HUES64 (cell line): ENCODE data around the gene ERVK3-1.

Source experiments
- H3K27ac ChIP-seq: 2 replicates; pipeline ENCODE4 v1.7.0; 2013; ENCODE audit warnings: low read depth, low read length, inconsistent platforms
- H3K27me3 ChIP-seq: 2 replicates; pipeline ENCODE4 v1.6.1; 2013; ENCODE audit warnings: mild to moderate bottlenecking, low read length; ENCODE audit not compliant: insufficient read depth
- H3K36me3 ChIP-seq: 2 replicates; pipeline ENCODE4 v1.6.1; 2013; ENCODE audit warnings: mild to moderate bottlenecking, low read length; ENCODE audit not compliant: insufficient read depth
- H3K4me1 ChIP-seq: 2 replicates; pipeline ENCODE4 v1.6.1; 2013; ENCODE audit warnings: mild to moderate bottlenecking, low read length, moderate library complexity; ENCODE audit not compliant: insufficient read depth
- H3K4me3 ChIP-seq: 2 replicates; pipeline ENCODE4 v1.5.1; 2013; ENCODE audit warnings: mild to moderate bottlenecking, low read length, moderate library complexity
- H3K9ac ChIP-seq: 2 replicates; pipeline ENCODE4 v1.6.1; 2013; ENCODE audit warnings: mild to moderate bottlenecking, low read depth, low read length
- H3K9me3 ChIP-seq: 2 replicates; pipeline ENCODE4 v1.6.1; 2013; ENCODE audit warnings: low read depth, low read length; ENCODE audit not compliant: insufficient read depth
- WGBS: fragments of 150-250, 120-280 bp; methylation state at CpG from one replicate; pipeline ENCODE4 v1.1.7; 2013; ENCODE audit warnings: missing lambda C conversion rate; 5-methylcytosine and 5-hydroxymethylcytosine counted together

The ERVK3-1 gene

GRCh38 chr19:58354478-58355030, 49.4 kb downstream of the ERVK3-1 start:
- H3K9me3 ChIP-seq: no peaks in the 10 kb centered on the region
- no peak overlapping the region for H3K27ac ChIP-seq
- WGBS: 86% methylated on average over 6 of the region's 6 CpGs
- no peaks in the 10 kb centered on the region for H3K36me3 ChIP-seq
- H3K27me3 ChIP-seq: no peaks in the 10 kb centered on the region
- H3K4me3 ChIP-seq: no peak overlapping the region
- H3K4me1 ChIP-seq: no peaks in the 10 kb centered on the region
- no peak overlapping the region for H3K9ac ChIP-seq

DNA sequence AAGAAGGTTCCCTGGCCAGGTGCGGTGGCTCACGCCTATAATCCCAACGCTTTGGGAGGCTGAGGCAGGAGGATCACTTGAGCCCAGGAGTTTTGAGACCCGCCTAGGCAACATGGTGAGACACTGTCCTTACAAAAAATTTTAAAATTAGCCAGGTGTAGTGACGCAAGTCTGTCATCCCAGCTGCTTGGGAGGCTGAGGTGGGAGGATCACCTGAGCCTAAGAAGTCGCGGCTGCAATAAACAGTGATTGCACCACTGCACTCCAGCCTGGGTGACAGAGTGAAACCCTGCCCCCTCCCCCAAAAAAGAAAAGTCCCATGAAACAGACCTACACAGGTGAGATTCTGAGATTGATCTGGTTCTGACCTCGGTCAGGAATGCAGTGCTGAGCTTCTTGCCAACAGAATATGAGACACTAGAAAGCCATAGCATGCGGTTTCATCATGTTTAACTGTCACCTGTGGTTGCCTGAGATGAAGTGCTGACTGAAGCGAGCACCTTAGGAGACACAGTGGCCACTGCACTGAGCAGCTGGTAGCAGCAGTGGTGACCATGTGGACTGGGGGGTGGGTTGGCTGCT, 50.1 kb downstream of the ERVK3-1 start:
- 97% methylated on average over 10 of the region's 10 CpGs for WGBS

GRCh38 chr19:58355908-58356765, 51.0 kb downstream of the ERVK3-1 start:
- 96% methylated on average over 94 of the region's 94 CpGs for WGBS
- no peaks in the 10 kb centered on the region for H3K4me1 ChIP-seq
- H3K27ac ChIP-seq: no peak overlapping the region
- H3K36me3 ChIP-seq: no peaks in the 10 kb centered on the region
- H3K27me3 ChIP-seq: no peaks in the 10 kb centered on the region
- H3K9me3 ChIP-seq: no peaks in the 10 kb centered on the region
- H3K4me3 ChIP-seq: no peak overlapping the region
- no peak overlapping the region for H3K9ac ChIP-seq

More for the DNA sequence above, 50.1 kb downstream of the ERVK3-1 start:
- Histone ChIP-seq H3K27me3 (no peaks in the 10 kb centered on the region), H3K36me3 (no peaks in the 10 kb centered on the region), H3K27ac (no peak overlapping the region), H3K4me1 (no peaks in the 10 kb centered on the region), H3K4me3 (no peak overlapping the region), H3K9ac (no peak overlapping the region), H3K9me3 (no peaks in the 10 kb centered on the region)

DNA sequence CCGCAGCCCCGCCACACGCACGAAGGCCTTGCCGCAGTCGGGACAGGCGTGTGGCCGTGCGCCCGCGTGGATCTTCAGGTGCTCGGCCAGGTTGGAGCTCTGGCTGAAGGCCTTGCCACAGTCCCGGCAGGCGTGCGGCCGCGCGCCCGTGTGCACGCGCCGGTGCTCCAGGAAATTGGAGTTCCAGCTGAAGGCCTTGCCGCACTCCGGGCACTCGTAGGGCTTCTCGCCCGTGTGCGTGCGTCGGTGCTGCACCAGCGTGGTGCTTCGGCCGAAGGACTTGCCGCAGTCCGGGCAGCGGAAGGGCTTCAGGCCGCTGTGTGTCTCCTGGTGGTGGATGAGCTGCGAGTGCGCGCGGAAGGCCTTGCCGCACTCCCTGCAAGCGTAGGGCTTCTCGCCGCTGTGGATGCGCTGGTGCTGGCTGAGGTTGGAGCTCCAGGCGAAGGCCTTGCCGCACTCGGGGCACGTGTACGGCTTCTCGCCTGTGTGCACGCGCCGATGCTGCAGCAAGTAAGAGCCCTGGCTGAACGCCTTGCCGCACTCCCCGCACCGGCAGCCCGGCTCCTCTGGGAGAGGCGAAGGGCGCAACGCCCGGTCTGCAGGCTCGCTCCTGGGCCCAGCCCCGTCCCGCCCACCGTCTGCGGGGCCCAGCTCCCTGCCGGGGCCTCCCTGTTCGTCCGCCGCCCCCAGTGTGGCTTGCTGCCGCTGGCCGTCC, 51.7 kb downstream of the ERVK3-1 start:
- Histone ChIP-seq H3K27ac (no peak overlapping the region), H3K27me3 (no peaks in the 10 kb centered on the region), H3K36me3 (no peaks in the 10 kb centered on the region), H3K4me1 (0 out of 2 replicates have a peak, but pooled peaks cover 2% of the 10 kb centered on the region), H3K9ac (no peak overlapping the region), H3K4me3 (no peak overlapping the region), H3K9me3 (no peaks in the 10 kb centered on the region)
- WGBS: 93% methylated on average over 75 of the region's 75 CpGs

- Histone ChIP-seq H3K27me3 (no peaks in the 10 kb centered on the region), H3K27ac (no peak overlapping the region), H3K4me3 (no peak overlapping the region), H3K9ac (no peak overlapping the region), H3K4me1 (0 out of 2 replicates have a peak, but pooled peaks cover 2% of the 10 kb centered on the region), H3K9me3 (no peaks in the 10 kb centered on the region), H3K36me3 (no peaks in the 10 kb centered on the region)
- 73% methylated on average over 19 of the region's 19 CpGs for WGBS
Observed at GRCh38 chr19:58357481-58358145, 52.4 kb downstream of the ERVK3-1 start.

- Histone ChIP-seq H3K9ac (peak overlapping the region; percentile 98), H3K9me3 (no peaks in the 10 kb centered on the region), H3K27me3 (no peaks in the 10 kb centered on the region), H3K27ac (peak overlapping the region; percentile 91), H3K36me3 (no peaks in the 10 kb centered on the region), H3K4me1 (0 out of 2 replicates have a peak, but pooled peaks cover 2% of the 10 kb centered on the region), H3K4me3 (peak overlapping the region; percentile 94)
- WGBS: 2% methylated on average over 28 of the region's 28 CpGs
Observed at GRCh38 chr19:58361900-58362271, 56.7 kb downstream of the ERVK3-1 start.

DNA sequence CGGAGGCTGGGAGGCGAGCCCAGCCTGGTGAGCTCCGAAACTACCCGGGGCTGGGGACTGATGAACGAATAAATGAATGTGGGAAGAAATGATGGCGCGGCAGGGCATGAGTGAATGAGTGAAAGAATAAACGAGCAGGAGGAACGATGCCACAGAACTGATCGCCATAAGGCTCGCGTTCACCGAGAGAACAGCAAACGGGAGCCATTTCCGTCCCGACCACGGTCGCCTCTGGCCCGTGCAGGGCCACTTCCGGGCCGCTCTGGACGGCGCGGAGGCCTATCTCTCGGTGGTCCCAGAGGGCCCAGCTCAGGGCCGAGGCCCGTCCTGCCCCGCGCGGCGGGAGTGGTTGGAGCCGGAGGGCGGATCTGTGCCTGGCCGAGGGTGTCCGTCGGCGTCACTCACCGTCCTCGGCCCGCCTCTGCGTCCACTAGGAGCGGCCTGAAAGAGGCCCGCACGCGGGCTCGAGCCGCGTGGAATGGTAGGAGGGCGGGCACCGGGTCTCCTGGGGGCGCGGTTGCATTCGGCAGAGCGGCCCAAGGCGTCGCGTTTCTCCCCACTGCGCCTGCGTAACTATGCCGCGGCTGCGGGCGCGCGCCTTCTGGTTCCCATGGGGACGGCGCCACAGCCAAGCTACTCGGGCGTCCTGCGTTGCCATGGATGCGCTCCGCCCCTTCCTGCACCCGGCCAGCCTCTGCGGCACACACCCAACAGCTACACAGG, 57.3 kb downstream of the ERVK3-1 start, which contains the start of gene ZNF497:
ZNF497 (minus strand) TSS at position 480 of the 723 bp plus-strand sequence. CDS start 5,116 bp downstream, outside the sequence.
- Histone ChIP-seq H3K36me3 (no peaks in the 10 kb centered on the region), H3K27me3 (no peaks in the 10 kb centered on the region), H3K9me3 (no peaks in the 10 kb centered on the region), H3K9ac (peak within 1 kb of the TSS; percentile 98), H3K4me3 (peak within 1 kb of the TSS; percentile 94), H3K4me1 (0 out of 2 replicates have a peak, but pooled peaks cover 2% of the 10 kb centered on the region), H3K27ac (peak within 1 kb of the TSS; percentile 91)
- WGBS: under 1% methylated on average over 74 of the region's 74 CpGs

GRCh38 chr19:58364146-58364545, 59.0 kb downstream of the ERVK3-1 start:
- H3K27me3 ChIP-seq: no peaks in the 10 kb centered on the region
- H3K4me3 ChIP-seq: no peak overlapping the region
- H3K9ac ChIP-seq: no peak overlapping the region
- H3K36me3 ChIP-seq: no peaks in the 10 kb centered on the region
- 0 out of 2 replicates have a peak, but pooled peaks cover 2% of the 10 kb centered on the region for H3K4me1 ChIP-seq
- H3K27ac ChIP-seq: no peak overlapping the region
- WGBS: 90% methylated on average over 5 of the region's 5 CpGs
- H3K9me3 ChIP-seq: no peaks in the 10 kb centered on the region
